Astrocyte of the cerebellum (primary cell): Measurements from ENCODE around the gene ST6GALNAC6.

Experiments used
- DNase-seq: peaks from one replicate; pipeline ENCODE4 v3.0.0-alpha.2; 2011; ENCODE audit warnings: low read depth
- H3K4me3 ChIP-seq: 2 replicates; pipeline ENCODE4 v1.5.1; 2011; ENCODE audit warnings: mild to moderate bottlenecking, low read depth, low read length, moderate library complexity
- in situ Hi-C: cut with HindIII; loops from 2 replicates; pipeline ENCODE4 v1.10.0; 2017; ENCODE audit warnings: low sequenced_read_pairs
- TF ChIP-seq, protein P1 (sequence below): IDR thresholded peaks from 2 replicates; pipeline ENCODE4 v1.5.1; 2012; ENCODE audit warnings: low read length, low read depth, moderate library complexity, mild to moderate bottlenecking; ENCODE audit errors: missing control alignments

ST6GALNAC6 gene

DNA sequence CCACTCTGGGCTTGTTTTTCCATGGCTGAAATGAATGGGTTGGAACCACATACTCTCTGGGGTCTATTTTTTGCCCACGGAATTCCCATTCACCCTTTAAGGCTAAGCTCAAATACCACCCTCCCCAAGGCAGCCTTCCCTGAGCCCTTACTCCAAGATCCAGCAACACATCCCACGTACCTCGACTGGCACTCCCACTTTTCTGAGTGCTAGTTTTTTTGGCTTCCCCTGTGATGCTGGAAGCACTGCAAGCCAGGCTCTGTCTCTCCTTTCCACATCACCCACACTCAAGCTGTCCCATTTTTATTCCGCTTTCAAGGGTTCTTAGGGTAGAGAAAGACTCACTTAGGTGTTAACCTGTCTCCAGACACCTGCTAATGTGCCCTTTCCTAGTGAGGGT, 6.0 kb downstream of the ST6GALNAC6 start:
- in situ Hi-C loops = no loop called here
- no peak overlapping the region for H3K4me3 ChIP-seq
- TF ChIP-seq, protein P1, sequence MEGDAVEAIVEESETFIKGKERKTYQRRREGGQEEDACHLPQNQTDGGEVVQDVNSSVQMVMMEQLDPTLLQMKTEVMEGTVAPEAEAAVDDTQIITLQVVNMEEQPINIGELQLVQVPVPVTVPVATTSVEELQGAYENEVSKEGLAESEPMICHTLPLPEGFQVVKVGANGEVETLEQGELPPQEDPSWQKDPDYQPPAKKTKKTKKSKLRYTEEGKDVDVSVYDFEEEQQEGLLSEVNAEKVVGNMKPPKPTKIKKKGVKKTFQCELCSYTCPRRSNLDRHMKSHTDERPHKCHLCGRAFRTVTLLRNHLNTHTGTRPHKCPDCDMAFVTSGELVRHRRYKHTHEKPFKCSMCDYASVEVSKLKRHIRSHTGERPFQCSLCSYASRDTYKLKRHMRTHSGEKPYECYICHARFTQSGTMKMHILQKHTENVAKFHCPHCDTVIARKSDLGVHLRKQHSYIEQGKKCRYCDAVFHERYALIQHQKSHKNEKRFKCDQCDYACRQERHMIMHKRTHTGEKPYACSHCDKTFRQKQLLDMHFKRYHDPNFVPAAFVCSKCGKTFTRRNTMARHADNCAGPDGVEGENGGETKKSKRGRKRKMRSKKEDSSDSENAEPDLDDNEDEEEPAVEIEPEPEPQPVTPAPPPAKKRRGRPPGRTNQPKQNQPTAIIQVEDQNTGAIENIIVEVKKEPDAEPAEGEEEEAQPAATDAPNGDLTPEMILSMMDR = no peak
- DNase-seq = no peak

DNA sequence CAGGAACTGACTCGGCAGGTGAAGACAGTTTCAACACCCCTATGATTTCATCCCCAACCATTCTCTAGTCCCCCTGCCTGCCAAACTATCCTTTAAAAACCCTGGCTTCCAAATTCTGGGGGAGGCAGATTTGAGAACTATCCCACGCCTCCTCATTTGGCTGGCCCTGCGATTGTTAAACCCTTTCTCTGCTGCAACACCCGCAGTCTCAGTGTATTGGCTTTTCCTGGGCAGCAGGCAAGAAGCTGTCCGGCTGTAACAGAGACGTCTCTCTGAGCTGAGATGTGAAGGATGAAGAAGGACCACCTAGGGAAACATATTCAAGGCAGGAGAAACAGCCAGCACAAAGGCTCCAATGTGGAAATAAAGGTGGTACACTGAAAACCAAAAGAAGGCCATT, 6.6 kb downstream of the ST6GALNAC6 start:
- TF ChIP-seq, protein P1 = no peak
- in situ Hi-C loops = no loop called here
- no peak for DNase-seq
- H3K4me3 ChIP-seq = no peak overlapping the region

DNA sequence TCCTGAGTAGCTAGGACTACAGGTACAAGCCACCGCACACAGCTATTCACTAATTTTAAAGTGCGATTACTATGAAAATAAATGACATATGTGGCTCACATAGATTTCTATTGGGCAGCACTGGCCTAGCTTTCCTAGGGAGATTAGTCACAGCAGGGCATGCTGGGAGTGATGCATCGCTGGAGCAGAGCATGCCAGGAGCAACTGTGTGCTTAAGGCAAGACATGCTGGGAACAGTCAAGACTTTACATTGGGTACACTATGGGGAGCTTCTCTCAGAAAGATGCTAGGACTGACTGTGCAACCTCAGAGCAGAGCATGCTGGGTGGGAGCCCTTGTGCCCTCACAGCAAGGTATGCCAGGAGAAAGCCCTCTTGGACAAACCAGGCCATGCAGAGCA, 9.3 kb downstream of the ST6GALNAC6 start:
- in situ Hi-C loops = no loop called here
- TF ChIP-seq, protein P1 = no peak
- DNase-seq = no peak
- H3K4me3 ChIP-seq = no peak overlapping the region

DNA sequence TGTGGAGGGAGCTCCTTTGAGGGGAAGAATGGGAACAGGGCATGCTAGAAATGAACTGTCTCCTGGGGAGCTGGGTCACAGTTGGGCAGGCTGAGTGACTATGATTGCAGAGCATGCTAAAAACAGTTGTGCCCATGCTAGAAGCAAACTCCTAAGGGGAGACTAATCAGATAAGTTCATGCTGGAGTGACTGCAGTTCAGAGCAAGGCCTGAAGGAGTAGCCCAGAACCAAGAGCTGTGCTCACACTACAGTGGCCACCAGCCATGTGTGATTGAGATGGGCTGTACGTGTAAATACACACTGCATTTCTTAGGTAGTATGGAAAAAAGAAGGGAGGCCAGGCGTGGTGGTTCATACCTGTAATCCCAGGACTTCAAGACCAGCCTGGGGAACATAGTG, 11.6 kb downstream of the ST6GALNAC6 start:
- in situ Hi-C loops = no loop called here
- DNase-seq = no peak
- no peak overlapping the region for H3K4me3 ChIP-seq
- TF ChIP-seq, protein P1 = peak; percentile 34

DNA sequence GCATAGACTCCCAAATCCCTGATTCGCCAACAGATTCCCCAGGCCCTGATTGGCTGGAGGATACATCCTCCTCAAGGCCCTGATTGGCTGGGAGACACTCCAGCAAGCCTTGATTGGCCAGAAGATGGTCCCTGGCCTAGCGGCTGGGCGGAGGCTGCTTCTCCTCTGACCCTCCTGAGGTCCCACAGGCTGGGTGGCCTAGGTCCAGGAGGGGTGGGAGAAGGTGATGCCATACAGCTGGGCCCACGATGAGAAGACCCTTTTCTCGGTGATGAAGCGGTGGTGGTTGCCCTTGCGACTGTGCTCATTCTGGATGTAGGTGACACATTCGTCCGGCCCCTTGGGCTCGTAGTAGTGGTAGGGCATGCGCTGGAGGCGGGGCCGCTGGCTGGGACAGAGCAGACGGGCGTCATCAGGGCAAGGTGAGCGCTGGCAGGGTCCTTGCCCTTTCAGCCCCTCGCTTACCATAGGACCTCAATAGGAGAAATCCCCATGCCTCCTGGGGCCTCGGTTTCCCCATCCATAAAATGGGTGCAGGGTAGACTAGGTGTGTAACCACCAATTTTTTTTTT, 12.9 kb downstream of the ST6GALNAC6 start:
- no peak overlapping the region for H3K4me3 ChIP-seq
- in situ Hi-C loops = no loop called here
- TF ChIP-seq, protein P1 = no peak
- DNase-seq = no peak

DNA sequence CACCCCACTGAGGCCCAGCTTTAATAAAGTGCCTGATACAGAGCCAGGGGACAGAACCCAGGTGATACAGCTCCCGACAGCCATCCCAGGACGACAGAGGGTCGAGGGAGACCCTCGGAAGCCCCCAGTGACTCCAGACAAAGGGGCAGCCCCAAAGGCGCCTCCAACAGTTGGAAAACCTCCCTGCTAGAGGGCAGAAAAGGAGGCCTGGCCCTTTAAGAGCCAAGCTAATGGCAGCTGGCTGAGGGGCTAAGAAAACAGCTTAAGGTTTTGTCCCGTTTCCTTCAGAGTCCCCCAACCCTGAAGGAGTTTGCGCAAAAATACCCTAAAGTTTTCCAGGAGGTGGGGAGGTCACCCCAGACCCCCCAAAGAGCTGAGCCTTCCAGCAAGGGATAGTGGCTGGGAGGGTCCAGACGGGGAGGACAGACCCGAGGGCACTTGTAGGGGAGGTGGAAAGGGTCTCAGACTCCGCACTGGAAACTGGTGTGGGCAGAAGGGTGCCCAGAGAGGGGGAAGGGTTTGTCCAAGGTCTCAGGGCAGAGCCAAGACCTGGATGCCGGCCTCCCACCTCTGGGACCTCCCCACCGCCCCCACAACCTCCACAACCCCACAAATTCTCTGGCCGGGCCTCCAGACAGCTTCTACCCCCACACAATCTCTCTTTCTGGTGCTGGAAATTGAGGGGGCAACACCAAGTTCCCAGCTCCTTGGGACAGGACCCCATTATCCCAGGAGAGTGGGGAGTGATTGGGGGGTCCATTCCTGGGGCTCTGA, 13.7 kb downstream of the ST6GALNAC6 start:
- no peak for DNase-seq
- H3K4me3 ChIP-seq = no peak overlapping the region
- in situ Hi-C loops = no loop called here
- TF ChIP-seq, protein P1 = no peak
